Measurements from ENCODE around the gene SPATA13.

The SPATA13 gene

DNA sequence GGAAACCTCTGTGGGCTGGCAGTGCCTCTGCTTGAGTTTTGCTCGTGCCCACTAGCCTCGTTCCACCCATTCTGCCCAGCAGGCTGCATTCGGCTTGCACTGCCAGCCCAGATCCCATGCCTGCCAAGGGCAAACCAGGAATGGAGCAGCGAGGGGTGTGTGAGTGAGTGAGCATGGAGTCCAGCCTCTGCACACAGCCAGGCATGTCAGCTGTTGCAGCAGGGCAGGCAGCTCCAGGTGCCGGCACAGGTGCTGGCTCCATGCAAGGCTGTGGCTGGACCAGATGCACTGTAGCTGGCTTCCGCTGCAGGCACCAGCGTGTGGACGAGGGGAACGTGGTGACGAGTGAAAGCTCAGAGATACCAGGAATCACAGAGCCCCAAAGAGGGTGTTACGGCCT is 64.5 kb downstream of the SPATA13 start:
- TF ChIP-seq, protein P1, sequence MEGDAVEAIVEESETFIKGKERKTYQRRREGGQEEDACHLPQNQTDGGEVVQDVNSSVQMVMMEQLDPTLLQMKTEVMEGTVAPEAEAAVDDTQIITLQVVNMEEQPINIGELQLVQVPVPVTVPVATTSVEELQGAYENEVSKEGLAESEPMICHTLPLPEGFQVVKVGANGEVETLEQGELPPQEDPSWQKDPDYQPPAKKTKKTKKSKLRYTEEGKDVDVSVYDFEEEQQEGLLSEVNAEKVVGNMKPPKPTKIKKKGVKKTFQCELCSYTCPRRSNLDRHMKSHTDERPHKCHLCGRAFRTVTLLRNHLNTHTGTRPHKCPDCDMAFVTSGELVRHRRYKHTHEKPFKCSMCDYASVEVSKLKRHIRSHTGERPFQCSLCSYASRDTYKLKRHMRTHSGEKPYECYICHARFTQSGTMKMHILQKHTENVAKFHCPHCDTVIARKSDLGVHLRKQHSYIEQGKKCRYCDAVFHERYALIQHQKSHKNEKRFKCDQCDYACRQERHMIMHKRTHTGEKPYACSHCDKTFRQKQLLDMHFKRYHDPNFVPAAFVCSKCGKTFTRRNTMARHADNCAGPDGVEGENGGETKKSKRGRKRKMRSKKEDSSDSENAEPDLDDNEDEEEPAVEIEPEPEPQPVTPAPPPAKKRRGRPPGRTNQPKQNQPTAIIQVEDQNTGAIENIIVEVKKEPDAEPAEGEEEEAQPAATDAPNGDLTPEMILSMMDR (conservative IDR thresholded peaks at IDR 0.05; ENCODE audit: low read length): no peak
- DNase-seq (ENCODE audit: low read depth): no peak
- H3K4me3 ChIP-seq (ENCODE audit: low read length): no peak overlapping the region

DNA sequence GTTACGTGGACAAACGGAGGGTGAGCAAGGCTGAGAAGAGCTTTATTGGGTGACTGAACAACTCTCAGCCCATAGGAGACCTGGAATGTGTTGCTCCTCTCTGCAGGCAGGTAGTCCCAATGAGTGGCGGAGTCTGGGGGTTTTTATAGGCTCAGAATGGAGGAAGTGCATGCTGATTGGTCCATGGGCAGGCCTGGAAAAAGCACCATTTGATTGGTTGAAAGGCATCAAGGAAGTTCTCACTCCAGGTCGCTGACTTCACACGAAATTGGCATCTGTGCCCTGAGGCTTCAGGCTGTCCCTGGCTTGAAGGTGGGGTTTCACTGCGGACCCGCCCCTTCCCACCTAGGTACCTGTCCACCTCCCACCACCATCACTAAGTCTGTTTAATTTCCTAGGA is 65.4 kb downstream of the SPATA13 start:
- H3K4me3 ChIP-seq (ENCODE audit: low read length): no peak overlapping the region
- DNase-seq (ENCODE audit: low read depth): no peak
- TF ChIP-seq, protein P1 (conservative IDR thresholded peaks at IDR 0.05; ENCODE audit: low read length): no peak

DNA sequence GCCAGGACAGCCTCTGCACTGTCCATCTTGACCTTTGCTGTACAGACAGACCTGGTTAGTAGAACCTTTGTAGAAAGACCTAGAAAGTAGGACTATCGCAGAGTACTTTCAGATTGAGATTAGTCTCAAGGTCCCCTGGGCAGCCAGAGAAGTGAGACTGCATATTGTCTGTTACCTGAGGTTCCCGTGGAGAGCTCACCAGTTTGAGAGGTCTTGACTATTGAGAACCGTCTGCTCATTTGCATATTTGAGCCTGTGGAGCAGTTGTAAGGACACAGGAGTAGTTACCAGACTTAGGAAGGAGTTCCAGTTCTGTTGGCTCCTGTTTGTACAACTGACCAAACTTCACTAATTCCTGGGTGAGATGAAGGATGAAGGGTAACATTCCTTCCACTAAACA is 66.2 kb downstream of the SPATA13 start:
- DNase-seq (ENCODE audit: low read depth): no peak
- no peak overlapping the region for H3K4me3 ChIP-seq (ENCODE audit: low read length)

GRCh38 chr13:24228852-24229458 is 68.4 kb downstream of the SPATA13 start:
- DNase-seq (ENCODE audit: low read depth): peak; percentile 77
- H3K4me3 ChIP-seq (ENCODE audit: low read length): no peak overlapping the region
- TF ChIP-seq, protein P1 (conservative IDR thresholded peaks at IDR 0.05; ENCODE audit: low read length): peak; percentile 97

More for the DNA sequence above, 66.2 kb downstream of the SPATA13 start:
- TF ChIP-seq, protein P1 (conservative IDR thresholded peaks at IDR 0.05; ENCODE audit: low read length): no peak

GRCh38 chr13:24230428-24231072 is 70.0 kb downstream of the SPATA13 start:
- no peak overlapping the region for H3K4me3 ChIP-seq (ENCODE audit: low read length)
- TF ChIP-seq, protein P1 (conservative IDR thresholded peaks at IDR 0.05; ENCODE audit: low read length): no peak
- DNase-seq (ENCODE audit: low read depth): no peak

DNA sequence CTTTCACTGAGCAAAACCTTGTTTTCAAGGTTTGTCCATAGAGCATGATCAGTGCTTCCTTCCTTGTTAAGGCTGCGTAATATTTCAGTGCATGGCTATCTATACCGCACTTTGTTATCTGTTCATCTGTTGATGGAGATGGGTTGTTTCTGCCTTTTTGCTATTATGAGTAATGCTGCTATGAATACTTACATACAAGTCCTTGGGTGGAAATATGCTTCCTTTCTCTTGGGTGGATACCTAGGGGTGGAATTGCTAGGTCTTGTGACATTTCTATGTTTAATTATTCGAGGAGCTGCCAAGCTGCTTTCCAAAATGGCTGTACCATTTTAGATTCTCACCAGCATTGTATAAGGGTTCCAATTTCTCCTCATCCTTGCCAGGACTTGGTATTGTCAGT is 70.9 kb downstream of the SPATA13 start:
- H3K4me3 ChIP-seq (ENCODE audit: low read length): no peak overlapping the region
- TF ChIP-seq, protein P1 (conservative IDR thresholded peaks at IDR 0.05; ENCODE audit: low read length): no peak

DNA sequence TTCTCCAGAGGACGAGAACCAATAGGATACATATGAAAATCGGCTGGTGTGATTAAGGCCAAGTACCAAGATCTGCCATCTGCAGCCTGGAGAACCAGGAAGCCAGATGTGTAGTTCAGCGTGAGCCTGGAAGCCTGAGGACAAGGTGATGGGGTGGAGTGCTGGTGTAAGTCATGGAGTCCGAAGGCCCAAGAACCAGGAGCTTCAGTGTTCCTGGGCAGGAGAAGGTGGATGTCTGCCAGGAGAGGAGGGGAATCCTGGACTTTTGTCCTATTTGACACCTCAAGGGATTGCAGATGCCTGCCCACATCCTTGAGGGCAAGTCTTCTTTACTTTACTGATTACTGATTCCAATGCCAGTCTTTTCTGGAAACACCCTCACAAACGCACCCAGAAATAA is 71.5 kb downstream of the SPATA13 start:
- no peak for DNase-seq (ENCODE audit: low read depth)
- H3K4me3 ChIP-seq (ENCODE audit: low read length): no peak overlapping the region
- TF ChIP-seq, protein P1 (conservative IDR thresholded peaks at IDR 0.05; ENCODE audit: low read length): no peak

More for the DNA sequence above, 70.9 kb downstream of the SPATA13 start:
- no peak for DNase-seq (ENCODE audit: low read depth)

Data from AG10803 (cell line).